NCI-H1436 treated with DMSO at 0.1 percent for 48 hours (cell line): ENCODE measurements around the gene CACNA2D3.

ENCODE experiments used
- DNase-seq: peaks from one replicate; lab custom pipeline; 2025; lab: John Stamatoyannopoulos, UW

Gene CACNA2D3

GRCh38 chr3:54274607-54275006, 152.3 kb downstream of the CACNA2D3 start:
- DNase-seq: no peak

- no peak for DNase-seq
Observed at GRCh38 chr3:54279005-54279583, 156.7 kb downstream of the CACNA2D3 start.

GRCh38 chr3:54283470-54283869, 161.1 kb downstream of the CACNA2D3 start:
- no peak for DNase-seq

- no peak for DNase-seq
Observed at GRCh38 chr3:54294214-54294613, 171.9 kb downstream of the CACNA2D3 start.

GRCh38 chr3:54296531-54296930, 174.2 kb downstream of the CACNA2D3 start:
- DNase-seq: no peak

- no peak for DNase-seq
Observed at GRCh38 chr3:54299169-54299935, 177.0 kb downstream of the CACNA2D3 start.

GRCh38 chr3:54303517-54304375, 181.4 kb downstream of the CACNA2D3 start:
- no peak for DNase-seq

GRCh38 chr3:54304877-54305276, 182.5 kb downstream of the CACNA2D3 start:
- no peak for DNase-seq

- DNase-seq: no peak
Observed at GRCh38 chr3:54305409-54306099, 183.2 kb downstream of the CACNA2D3 start.

GRCh38 chr3:54307566-54308180, 185.3 kb downstream of the CACNA2D3 start:
- DNase-seq: no peak

GRCh38 chr3:54309601-54310000, 187.2 kb downstream of the CACNA2D3 start:
- no peak for DNase-seq

GRCh38 chr3:54311211-54311747, 188.9 kb downstream of the CACNA2D3 start:
- DNase-seq: no peak

- DNase-seq: no peak
Observed at GRCh38 chr3:54312156-54312899, 190.0 kb downstream of the CACNA2D3 start.

GRCh38 chr3:54313418-54313817, 191.1 kb downstream of the CACNA2D3 start:
- DNase-seq: no peak

- DNase-seq: no peak
Observed at GRCh38 chr3:54321520-54321919, 199.2 kb downstream of the CACNA2D3 start.

GRCh38 chr3:54322354-54322753, 200.0 kb downstream of the CACNA2D3 start:
- no peak for DNase-seq

GRCh38 chr3:54324103-54324502, 201.8 kb downstream of the CACNA2D3 start:
- DNase-seq: no peak

- no peak for DNase-seq
Observed at GRCh38 chr3:54326951-54327350, 204.6 kb downstream of the CACNA2D3 start.

- DNase-seq: no peak
Observed at GRCh38 chr3:54331341-54331740, 209.0 kb downstream of the CACNA2D3 start.

- peak; percentile 47 for DNase-seq
Observed at GRCh38 chr3:54337846-54338245, 215.5 kb downstream of the CACNA2D3 start.

- DNase-seq: no peak
Observed at GRCh38 chr3:54339608-54340007, 217.3 kb downstream of the CACNA2D3 start.
